HG03432 (cell line): ENCODE results near the gene KSR1.

Source experiments
- ATAC-seq: cut with Tn5 transposase; IDR thresholded peaks from one replicate; pipeline ENCODE4 v1.9.1; 2021; ENCODE audit warnings: mild to moderate bottlenecking, moderate library complexity; ENCODE audit not compliant: unreplicated experiment

KSR1 gene

GRCh38 chr17:27603421-27603770, 147.1 kb downstream of the KSR1 start:
- no peak for ATAC-seq

GRCh38 chr17:27603880-27604794, 147.9 kb downstream of the KSR1 start:
- ATAC-seq: no peak

GRCh38 chr17:27605409-27605808, 149.2 kb downstream of the KSR1 start:
- no peak for ATAC-seq

- ATAC-seq: no peak
These were observed 151.4 kb downstream of the KSR1 start for GRCh38 chr17:27607521-27608091.

- ATAC-seq: no peak
These were observed 152.3 kb downstream of the KSR1 start for GRCh38 chr17:27608328-27609230.

- ATAC-seq: no peak
These were observed 153.5 kb downstream of the KSR1 start for GRCh38 chr17:27609611-27610303.

- ATAC-seq: no peak
These were observed 154.0 kb downstream of the KSR1 start for GRCh38 chr17:27610304-27610677.

GRCh38 chr17:27612160-27612770, 156.0 kb downstream of the KSR1 start:
- no peak for ATAC-seq

- ATAC-seq: no peak
These were observed 157.2 kb downstream of the KSR1 start for GRCh38 chr17:27613433-27613832.

- ATAC-seq: no peak
These were observed 158.9 kb downstream of the KSR1 start for GRCh38 chr17:27615121-27615520.

- ATAC-seq: no peak
These were observed 160.2 kb downstream of the KSR1 start for GRCh38 chr17:27616414-27616813.

- ATAC-seq: no peak
These were observed 162.2 kb downstream of the KSR1 start for GRCh38 chr17:27618417-27618816.

GRCh38 chr17:27620721-27621120, 164.5 kb downstream of the KSR1 start:
- no peak for ATAC-seq

- ATAC-seq: no peak
These were observed 165.3 kb downstream of the KSR1 start for GRCh38 chr17:27621536-27621935.

GRCh38 chr17:27621942-27622559, 165.8 kb downstream of the KSR1 start:
- ATAC-seq: no peak

- ATAC-seq: no peak
These were observed 166.7 kb downstream of the KSR1 start for GRCh38 chr17:27622986-27623385.

GRCh38 chr17:27623614-27624013, 167.4 kb downstream of the KSR1 start:
- ATAC-seq: no peak

GRCh38 chr17:27624539-27624938, 168.3 kb downstream of the KSR1 start:
- ATAC-seq: no peak

GRCh38 chr17:27625856-27626255, 169.6 kb downstream of the KSR1 start:
- no peak for ATAC-seq

GRCh38 chr17:27627514-27627913, 171.3 kb downstream of the KSR1 start:
- ATAC-seq: no peak
